ENCODE measurements around the gene GNB1L. TPM values are rescaled to one million over a fixed set of nuclear protein-coding genes. Genes with fewer than 3 reads are reported as not detected.

Gene GNB1L
- total and polyA plus RNA-seq, 9 of the 15 experiments (the other 6 are each of a cell fraction or from before 2014, with no cell fraction given) = 0.56 to 50.5 (median 10.2) TPM

DNA sequence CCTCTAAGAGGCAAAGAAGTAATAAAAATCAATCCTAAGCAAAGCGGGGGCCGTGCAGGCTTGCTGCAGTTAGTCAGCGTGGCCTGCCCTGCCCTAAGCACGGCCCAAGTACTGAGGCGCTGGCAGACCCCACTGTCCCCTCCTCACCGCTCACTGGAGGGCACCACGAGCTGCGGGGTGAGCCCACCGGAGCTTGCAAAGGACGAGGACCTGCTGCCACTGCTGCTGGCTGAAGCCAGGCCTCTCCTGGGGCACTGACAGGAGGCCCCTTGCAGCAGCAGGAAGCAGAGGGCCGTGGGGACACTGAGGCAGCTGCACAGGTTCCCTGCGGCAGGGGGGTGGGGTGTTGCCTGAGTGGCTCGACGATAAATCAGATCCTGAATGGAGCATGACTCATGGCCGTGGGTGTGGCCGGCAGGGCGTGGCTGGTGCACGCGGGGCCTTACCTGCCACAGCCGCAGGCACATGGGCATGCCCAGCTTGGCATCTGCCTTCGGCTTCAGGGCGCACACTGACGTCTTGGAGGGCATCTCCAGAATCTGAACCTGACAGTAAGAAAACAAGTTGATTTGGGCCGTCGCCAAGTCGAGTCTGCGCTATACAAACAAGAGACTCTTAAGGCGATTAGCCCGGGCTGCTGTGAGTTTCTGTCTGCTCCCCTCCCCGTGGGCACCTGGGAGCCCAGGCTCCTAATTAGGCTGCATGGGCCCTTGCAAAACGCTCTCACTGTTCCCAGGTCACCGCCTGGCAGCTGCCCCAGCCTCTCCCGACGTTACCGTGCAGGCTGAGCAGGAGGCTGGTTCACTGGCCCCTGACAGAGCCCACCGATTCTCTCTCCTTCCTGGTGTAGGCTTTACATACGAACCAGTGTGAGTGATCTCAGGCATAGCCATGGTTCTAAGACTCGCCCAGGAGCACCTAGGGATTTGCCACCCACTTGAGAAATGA, 48.2 kb downstream of the GNB1L start (continued):
- TF ChIP-seq PATZ1 (CRISPR knock-in tag; IDR thresholded peaks at IDR 0.05; ENCODE audit: borderline replicate concordance) (no peak), FOXJ3 (CRISPR knock-in tag; IDR thresholded peaks at IDR 0.05) (no peak), SOX6 (IDR thresholded peaks at IDR 0.05) (peak; percentile 81), MECOM (CRISPR knock-in tag; IDR thresholded peaks at IDR 0.05) (no peak), KLF10 (CRISPR knock-in tag; IDR thresholded peaks at IDR 0.05) (0 out of 2 replicates have a peak, but pooled peaks have one; percentile 41), ZNF24 (IDR thresholded peaks at IDR 0.05) (no peak), ZFP1 (CRISPR knock-in tag; IDR thresholded peaks at IDR 0.05) (no peak), ELF1 (tag; IDR thresholded peaks at IDR 0.05) (no peak), E2F1 (CRISPR knock-in tag; IDR thresholded peaks at IDR 0.05) (peak; percentile 12; the same call in 1 of the 2 replicates), CBFB (CRISPR knock-in tag; IDR thresholded peaks at IDR 0.05) (no peak), HLTF (IDR thresholded peaks at IDR 0.05) (peak; percentile 84), MIER1 (IDR thresholded peaks at IDR 0.05; ENCODE audit: low read depth) (no peak), ZNF140 (CRISPR knock-in tag; IDR thresholded peaks at IDR 0.05) (no peak)
- TF ChIP-seq, protein P1, sequence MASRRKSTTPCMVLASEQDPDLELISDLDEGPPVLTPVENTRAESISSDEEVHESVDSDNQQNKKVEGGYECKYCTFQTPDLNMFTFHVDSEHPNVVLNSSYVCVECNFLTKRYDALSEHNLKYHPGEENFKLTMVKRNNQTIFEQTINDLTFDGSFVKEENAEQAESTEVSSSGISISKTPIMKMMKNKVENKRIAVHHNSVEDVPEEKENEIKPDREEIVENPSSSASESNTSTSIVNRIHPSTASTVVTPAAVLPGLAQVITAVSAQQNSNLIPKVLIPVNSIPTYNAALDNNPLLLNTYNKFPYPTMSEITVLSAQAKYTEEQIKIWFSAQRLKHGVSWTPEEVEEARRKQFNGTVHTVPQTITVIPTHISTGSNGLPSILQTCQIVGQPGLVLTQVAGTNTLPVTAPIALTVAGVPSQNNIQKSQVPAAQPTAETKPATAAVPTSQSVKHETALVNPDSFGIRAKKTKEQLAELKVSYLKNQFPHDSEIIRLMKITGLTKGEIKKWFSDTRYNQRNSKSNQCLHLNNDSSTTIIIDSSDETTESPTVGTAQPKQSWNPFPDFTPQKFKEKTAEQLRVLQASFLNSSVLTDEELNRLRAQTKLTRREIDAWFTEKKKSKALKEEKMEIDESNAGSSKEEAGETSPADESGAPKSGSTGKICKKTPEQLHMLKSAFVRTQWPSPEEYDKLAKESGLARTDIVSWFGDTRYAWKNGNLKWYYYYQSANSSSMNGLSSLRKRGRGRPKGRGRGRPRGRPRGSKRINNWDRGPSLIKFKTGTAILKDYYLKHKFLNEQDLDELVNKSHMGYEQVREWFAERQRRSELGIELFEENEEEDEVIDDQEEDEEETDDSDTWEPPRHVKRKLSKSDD (conservative IDR thresholded peaks at IDR 0.05; ENCODE audit: low read length) = 0 out of 2 replicates have a peak, but pooled peaks have one; percentile 19
- TF ChIP-seq, protein P2, sequence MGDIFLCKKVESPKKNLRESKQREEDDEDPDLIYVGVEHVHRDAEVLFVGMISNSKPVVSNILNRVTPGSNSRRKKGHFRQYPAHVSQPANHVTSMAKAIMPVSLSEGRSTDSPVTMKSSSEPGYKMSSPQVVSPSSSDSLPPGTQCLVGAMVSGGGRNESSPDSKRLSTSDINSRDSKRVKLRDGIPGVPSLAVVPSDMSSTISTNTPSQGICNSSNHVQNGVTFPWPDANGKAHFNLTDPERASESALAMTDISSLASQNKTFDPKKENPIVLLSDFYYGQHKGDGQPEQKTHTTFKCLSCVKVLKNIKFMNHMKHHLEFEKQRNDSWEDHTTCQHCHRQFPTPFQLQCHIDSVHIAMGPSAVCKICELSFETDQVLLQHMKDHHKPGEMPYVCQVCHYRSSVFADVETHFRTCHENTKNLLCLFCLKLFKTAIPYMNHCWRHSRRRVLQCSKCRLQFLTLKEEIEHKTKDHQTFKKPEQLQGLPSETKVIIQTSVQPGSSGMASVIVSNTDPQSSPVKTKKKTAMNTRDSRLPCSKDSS (IDR thresholded peaks at IDR 0.05; ENCODE audit: low read depth, partially characterized antibody) = no peak
- TF ChIP-seq, protein P3, sequence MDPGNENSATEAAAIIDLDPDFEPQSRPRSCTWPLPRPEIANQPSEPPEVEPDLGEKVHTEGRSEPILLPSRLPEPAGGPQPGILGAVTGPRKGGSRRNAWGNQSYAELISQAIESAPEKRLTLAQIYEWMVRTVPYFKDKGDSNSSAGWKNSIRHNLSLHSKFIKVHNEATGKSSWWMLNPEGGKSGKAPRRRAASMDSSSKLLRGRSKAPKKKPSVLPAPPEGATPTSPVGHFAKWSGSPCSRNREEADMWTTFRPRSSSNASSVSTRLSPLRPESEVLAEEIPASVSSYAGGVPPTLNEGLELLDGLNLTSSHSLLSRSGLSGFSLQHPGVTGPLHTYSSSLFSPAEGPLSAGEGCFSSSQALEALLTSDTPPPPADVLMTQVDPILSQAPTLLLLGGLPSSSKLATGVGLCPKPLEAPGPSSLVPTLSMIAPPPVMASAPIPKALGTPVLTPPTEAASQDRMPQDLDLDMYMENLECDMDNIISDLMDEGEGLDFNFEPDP (CRISPR knock-in tag; IDR thresholded peaks at IDR 0.05) = 0 out of 2 replicates have a peak, but pooled peaks have one; percentile 63
- TF ChIP-seq, protein P4, sequence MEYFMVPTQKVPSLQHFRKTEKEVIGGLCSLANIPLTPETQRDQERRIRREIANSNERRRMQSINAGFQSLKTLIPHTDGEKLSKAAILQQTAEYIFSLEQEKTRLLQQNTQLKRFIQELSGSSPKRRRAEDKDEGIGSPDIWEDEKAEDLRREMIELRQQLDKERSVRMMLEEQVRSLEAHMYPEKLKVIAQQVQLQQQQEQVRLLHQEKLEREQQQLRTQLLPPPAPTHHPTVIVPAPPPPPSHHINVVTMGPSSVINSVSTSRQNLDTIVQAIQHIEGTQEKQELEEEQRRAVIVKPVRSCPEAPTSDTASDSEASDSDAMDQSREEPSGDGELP (CRISPR knock-in tag; IDR thresholded peaks at IDR 0.05; ENCODE audit: borderline replicate concordance) = no peak
